HG03280 (cell line): ENCODE data around the gene ZRANB3.
"Not testable (repeated sequence)": the region's sequence is repeated elsewhere in the genome, so short reads cannot be mapped to it uniquely, and the experiment has no call there.

Experiments used
- ATAC-seq: cut with Tn5 transposase; IDR thresholded peaks from one replicate; pipeline ENCODE4 v1.9.1; 2021; ENCODE audit warnings: mild to moderate bottlenecking, moderate library complexity; ENCODE audit not compliant: unreplicated experiment

The ZRANB3 gene

DNA sequence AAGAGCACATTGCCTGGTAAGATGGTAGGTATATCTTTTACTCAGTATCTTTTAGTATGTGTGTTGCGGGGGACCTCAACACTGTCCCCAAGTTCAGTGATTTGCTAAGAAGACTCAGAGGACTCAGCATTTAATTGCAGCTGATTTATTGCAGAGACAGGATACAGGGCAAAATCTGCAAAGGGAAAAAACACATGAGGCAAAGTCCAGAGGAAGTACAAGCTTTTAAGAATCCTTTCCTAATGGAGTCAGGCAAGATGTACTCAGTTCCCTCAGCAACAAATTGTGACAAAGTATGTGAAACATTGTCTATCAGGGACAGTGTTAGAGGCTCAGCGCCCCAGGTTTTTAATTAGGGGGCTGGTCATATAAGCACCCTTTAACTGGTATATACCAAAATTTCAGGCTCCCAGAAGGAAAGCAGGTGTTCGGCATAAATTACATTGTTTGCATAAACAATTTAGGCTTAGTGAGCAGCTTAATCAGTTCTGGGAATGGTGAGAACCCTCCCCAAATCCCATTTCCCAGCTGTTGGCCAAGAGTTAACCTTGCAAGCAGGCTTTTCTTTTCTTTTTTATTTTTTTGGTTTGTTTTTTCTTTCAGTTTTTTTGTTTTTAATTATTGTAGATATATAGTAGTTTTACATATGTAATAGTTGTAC, 437.2 kb downstream of the ZRANB3 start:
- ATAC-seq: no peak

DNA sequence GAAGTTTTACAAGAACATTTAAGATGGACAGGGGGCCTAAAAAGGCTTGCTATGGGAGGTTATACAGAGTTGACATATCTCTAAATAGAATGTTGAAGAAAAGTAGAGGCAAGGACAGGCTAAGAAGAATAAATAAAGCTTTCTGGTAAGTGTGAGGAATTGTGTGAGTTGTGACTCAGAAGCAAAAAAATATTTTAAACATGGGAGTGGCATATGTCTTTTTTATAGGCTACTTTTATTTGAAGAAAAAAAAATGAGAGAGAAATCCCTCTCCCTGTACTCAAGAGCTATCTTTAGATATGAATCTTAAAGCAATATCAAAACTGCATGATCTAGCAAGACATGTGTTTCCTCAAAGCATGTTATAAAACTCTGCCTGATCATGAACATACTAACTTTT, 437.8 kb downstream of the ZRANB3 start:
- ATAC-seq: no peak

DNA sequence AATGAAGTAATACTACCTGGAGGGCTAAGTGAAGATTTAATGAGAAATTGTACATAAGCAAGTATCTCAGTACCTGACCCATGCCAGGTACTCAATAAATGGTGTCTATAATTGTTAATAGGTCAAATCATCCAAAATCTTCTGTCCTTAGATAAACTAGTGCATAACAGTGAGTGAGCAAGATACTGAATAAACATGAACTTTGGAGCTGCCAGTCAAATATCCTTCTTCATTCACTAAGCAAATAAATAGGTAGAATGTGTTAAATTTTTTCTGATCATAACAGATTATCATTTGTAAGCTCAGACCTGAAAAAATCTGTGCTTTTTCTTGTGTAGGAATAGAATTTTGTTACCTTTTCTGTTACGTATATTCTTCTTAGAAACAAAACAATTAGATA, 439.3 kb downstream of the ZRANB3 start:
- ATAC-seq: no peak

DNA sequence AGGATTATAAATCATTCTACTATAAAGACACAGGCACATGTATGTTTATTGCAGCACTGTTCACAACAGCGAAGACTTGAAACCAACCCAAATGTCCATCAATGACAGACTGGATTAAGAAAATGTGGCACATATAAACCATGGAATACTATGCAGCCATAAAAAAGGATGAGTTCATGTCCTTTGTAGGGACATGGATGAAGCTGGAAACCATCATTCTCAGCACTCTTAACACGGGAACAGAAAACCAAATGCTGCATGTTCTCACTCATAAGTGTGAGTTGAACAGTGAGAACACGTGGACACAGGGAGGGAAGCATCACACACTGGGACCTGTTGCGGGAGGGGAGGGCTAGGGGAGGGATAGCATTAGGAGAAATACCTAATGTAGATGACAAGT, 441.4 kb downstream of the ZRANB3 start:
- ATAC-seq: not testable (repeated sequence)
